PFSK-1 (cell line): Measurements from ENCODE around the gene RAPGEF5.

ENCODE experiments used
- FOXP2 ChIP-seq: optimal IDR thresholded peaks from 2 replicates; pipeline ENCODE3; 2011; ENCODE audit warnings: borderline replicate concordance, control low read depth, inconsistent platforms; ENCODE audit not compliant: insufficient read depth; ENCODE audit errors: extremely low read length, extremely low read depth
- POLR2AphosphoS5 ChIP-seq: IDR thresholded peaks from 2 replicates; pipeline ENCODE4 v1.6.1; 2012; ENCODE audit warnings: low read depth, mild to moderate bottlenecking, control low read depth, low read length, moderate library complexity
- REST ChIP-seq, 2 experiments: IDR thresholded peaks; 2 replicates each; pipeline versions ENCODE4 v1.6.1 to v1.8.0; 2011 to 2012; ENCODE audit warnings: low read depth in 2 of 2, low read length in 2 of 2, control low read depth in 1 of 2, inconsistent platforms in 1 of 2, mild to moderate bottlenecking in 1 of 2, moderate library complexity in 1 of 2; ENCODE audit not compliant: insufficient read depth in 1 of 2
- SIN3A ChIP-seq: IDR thresholded peaks from 2 replicates; pipeline ENCODE4 v1.6.1; 2012; ENCODE audit warnings: mild to moderate bottlenecking, low read length, moderate library complexity, borderline replicate concordance; ENCODE audit not compliant: insufficient read depth
- TAF1 ChIP-seq: IDR thresholded peaks from 2 replicates; pipeline ENCODE4 v1.6.1; 2012; ENCODE audit warnings: low read length, control low read depth, borderline replicate concordance; ENCODE audit not compliant: insufficient read depth

The RAPGEF5 gene

DNA sequence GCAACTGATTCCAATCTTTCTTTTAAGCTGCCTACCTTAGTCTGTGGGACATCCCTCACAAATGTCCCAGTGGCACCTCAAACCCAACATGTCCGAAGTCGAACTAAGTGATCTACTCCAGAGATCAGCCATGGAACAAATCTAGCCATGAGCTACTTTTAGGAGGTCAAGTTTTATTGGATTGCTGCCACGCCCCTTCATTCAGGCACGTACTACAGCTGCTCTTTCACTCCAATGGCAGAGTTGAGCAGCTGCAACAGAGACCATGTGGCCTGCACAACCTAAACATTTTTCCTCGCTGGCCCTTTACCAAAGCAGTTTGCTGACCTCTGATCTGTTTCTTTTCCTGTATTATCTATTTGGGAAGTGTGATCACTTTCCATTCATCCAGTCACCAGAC is 218.8 kb downstream of the RAPGEF5 start:
- TF ChIP-seq REST (IDR thresholded peaks at IDR 0.05; ENCODE audit: insufficient read depth in 1 of 2, low read depth in 2 of 2, low read length in 2 of 2) (no peak), SIN3A (no peak), POLR2AphosphoS5 (no peak), FOXP2 (no peak), TAF1 (no peak)

- TF ChIP-seq POLR2AphosphoS5 (no peak), TAF1 (no peak), SIN3A (no peak), FOXP2 (no peak), REST (IDR thresholded peaks at IDR 0.05; ENCODE audit: insufficient read depth in 1 of 2, low read depth in 2 of 2, low read length in 2 of 2) (no peak)
Measured at GRCh38 chr7:22137466-22137865, 219.5 kb downstream of the RAPGEF5 start.

- TF ChIP-seq POLR2AphosphoS5 (no peak), TAF1 (no peak), SIN3A (no peak), FOXP2 (no peak), REST (IDR thresholded peaks at IDR 0.05; ENCODE audit: insufficient read depth in 1 of 2, low read depth in 2 of 2, low read length in 2 of 2) (no peak)
Measured at GRCh38 chr7:22137026-22137425, 219.9 kb downstream of the RAPGEF5 start.

GRCh38 chr7:22129819-22130580 is 227.0 kb downstream of the RAPGEF5 start:
- TF ChIP-seq REST (IDR thresholded peaks at IDR 0.05; ENCODE audit: insufficient read depth in 1 of 2, low read depth in 2 of 2, low read length in 2 of 2), result no peak
- no peak for TF ChIP-seq TAF1
- TF ChIP-seq SIN3A, result no peak
- TF ChIP-seq FOXP2, result no peak
- no peak for TF ChIP-seq POLR2AphosphoS5

GRCh38 chr7:22129166-22129565 is 227.8 kb downstream of the RAPGEF5 start:
- TF ChIP-seq REST (IDR thresholded peaks at IDR 0.05; ENCODE audit: insufficient read depth in 1 of 2, low read depth in 2 of 2, low read length in 2 of 2) (no peak), TAF1 (no peak), SIN3A (no peak)
